ENCODE measurements around the gene GASK1A.

Gene GASK1A

GRCh38 chr3:43071313-43071893 is 92.3 kb downstream of the GASK1A start:
- DNase-seq, result no peak

GRCh38 chr3:43072361-43072760 is 93.2 kb downstream of the GASK1A start:
- no peak for DNase-seq

- DNase-seq, result no peak
These were observed 94.2 kb downstream of the GASK1A start for GRCh38 chr3:43073116-43073835.

- no peak for DNase-seq
These were observed 94.7 kb downstream of the GASK1A start for GRCh38 chr3:43073836-43074220.

GRCh38 chr3:43074482-43074881 is 95.4 kb downstream of the GASK1A start:
- no peak for DNase-seq

- no peak for DNase-seq
These were observed 96.0 kb downstream of the GASK1A start for GRCh38 chr3:43074901-43075689.

GRCh38 chr3:43075904-43076661 is 97.0 kb downstream of the GASK1A start:
- DNase-seq, result no peak

- no peak for DNase-seq
These were observed 97.7 kb downstream of the GASK1A start for GRCh38 chr3:43076857-43077256.

GRCh38 chr3:43077261-43077660 is 98.2 kb downstream of the GASK1A start:
- DNase-seq, result no peak

- DNase-seq, result no peak
These were observed 98.6 kb downstream of the GASK1A start for GRCh38 chr3:43077707-43078106.

- no peak for DNase-seq
These were observed 100.6 kb downstream of the GASK1A start for GRCh38 chr3:43079536-43080332.

- no peak for DNase-seq
These were observed 101.8 kb downstream of the GASK1A start for GRCh38 chr3:43080726-43081568.

- DNase-seq, result no peak
These were observed 102.7 kb downstream of the GASK1A start for GRCh38 chr3:43081796-43082195.

- no peak for DNase-seq
These were observed 103.3 kb downstream of the GASK1A start for GRCh38 chr3:43082457-43082856.

- DNase-seq, result no peak
These were observed 107.5 kb downstream of the GASK1A start for GRCh38 chr3:43086460-43087165.

- no peak for DNase-seq
These were observed 108.2 kb downstream of the GASK1A start for GRCh38 chr3:43087249-43087776.

GRCh38 chr3:43089081-43089480 is 110.0 kb downstream of the GASK1A start:
- no peak for DNase-seq

GRCh38 chr3:43090238-43090637 is 111.1 kb downstream of the GASK1A start:
- DNase-seq, result no peak

- DNase-seq, result no peak
These were observed 112.4 kb downstream of the GASK1A start for GRCh38 chr3:43091481-43091880.

- DNase-seq, result no peak
These were observed 113.9 kb downstream of the GASK1A start for GRCh38 chr3:43093006-43093405.

GRCh38 chr3:43093974-43094373 is 114.9 kb downstream of the GASK1A start:
- no peak for DNase-seq

All from DMS153 (cell line).